HG03354 (cell line): ENCODE data around the gene RUVBL2.

Experiments
- ATAC-seq: cut with Tn5 transposase; IDR thresholded peaks from one replicate; pipeline ENCODE4 v1.9.1; 2021; ENCODE audit warnings: mild to moderate bottlenecking; ENCODE audit not compliant: unreplicated experiment, poor library complexity, severe bottlenecking

Gene RUVBL2

DNA sequence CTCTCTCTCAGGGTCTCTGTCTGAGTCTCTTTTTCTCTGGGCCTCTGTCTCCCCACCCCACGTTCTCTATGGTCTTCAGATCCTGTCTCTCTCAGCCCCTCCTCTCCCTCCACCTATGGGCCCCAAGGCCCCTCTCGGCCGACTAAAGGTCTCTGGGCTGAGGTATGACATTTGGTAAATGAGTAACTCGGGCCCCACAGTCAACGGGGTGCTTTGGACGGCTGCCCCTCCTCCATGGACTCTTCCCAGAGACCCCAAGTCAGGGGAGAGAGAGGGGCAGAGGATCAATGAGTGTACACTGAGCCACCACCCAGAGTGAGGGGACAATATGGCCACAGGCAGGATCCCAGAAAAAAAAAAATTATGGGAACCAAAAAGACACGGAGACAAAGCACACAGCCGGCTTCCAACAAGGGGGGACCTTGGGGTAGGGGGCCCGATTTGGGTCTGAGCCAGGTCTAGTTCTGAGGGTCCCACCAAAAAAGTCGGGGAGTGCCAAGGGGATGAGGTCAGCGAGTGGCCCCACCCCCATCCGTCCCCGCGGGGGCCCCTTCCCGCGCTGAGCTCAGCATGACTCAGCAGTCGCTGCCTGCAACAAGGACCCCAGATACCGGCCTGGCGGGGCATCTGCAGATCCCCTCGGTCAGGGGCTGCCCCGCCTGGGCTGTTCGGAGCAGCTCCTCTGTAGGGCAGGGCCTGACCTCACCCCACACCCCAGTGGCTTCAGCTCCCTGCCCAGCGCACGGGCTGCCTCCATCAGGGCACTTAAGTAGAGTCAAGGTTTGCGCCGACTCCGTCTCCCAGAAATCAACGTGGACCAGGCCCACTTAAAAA lies 30.1 kb upstream of the RUVBL2 start:
- ATAC-seq, result peak; percentile 28

GRCh38 chr19:48964205-48965039 lies 29.3 kb upstream of the RUVBL2 start:
- no peak for ATAC-seq

DNA sequence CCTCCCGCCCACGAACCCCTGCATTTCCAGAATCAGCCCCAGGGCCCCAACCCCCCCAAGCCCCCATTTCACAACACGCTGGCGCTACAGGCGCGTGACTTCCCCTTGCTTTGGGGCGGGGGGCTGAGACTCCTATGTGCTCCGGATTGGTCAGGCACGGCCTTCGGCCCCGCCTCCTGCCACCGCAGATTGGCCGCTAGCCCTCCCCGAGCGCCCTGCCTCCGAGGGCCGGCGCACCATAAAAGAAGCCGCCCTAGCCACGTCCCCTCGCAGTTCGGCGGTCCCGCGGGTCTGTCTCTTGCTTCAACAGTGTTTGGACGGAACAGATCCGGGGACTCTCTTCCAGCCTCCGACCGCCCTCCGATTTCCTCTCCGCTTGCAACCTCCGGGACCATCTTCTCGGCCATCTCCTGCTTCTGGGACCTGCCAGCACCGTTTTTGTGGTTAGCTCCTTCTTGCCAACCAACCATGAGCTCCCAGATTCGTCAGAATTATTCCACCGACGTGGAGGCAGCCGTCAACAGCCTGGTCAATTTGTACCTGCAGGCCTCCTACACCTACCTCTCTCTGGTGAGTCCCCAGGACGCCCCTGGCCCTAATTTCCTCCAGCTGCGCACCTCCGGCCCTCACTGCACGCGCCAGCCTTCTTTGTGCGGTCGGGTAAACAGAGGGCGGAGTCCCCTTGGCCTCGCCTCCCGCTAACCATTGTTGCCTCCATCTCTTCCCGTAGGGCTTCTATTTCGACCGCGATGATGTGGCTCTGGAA lies 28.5 kb upstream of the RUVBL2 start, which contains the start of gene FTL:
TSS of gene FTL (plus strand) at position 270 of the 766 bp plus-strand sequence. CDS start at position 469, 199 bp downstream.
- ATAC-seq, result peak; percentile 62

DNA sequence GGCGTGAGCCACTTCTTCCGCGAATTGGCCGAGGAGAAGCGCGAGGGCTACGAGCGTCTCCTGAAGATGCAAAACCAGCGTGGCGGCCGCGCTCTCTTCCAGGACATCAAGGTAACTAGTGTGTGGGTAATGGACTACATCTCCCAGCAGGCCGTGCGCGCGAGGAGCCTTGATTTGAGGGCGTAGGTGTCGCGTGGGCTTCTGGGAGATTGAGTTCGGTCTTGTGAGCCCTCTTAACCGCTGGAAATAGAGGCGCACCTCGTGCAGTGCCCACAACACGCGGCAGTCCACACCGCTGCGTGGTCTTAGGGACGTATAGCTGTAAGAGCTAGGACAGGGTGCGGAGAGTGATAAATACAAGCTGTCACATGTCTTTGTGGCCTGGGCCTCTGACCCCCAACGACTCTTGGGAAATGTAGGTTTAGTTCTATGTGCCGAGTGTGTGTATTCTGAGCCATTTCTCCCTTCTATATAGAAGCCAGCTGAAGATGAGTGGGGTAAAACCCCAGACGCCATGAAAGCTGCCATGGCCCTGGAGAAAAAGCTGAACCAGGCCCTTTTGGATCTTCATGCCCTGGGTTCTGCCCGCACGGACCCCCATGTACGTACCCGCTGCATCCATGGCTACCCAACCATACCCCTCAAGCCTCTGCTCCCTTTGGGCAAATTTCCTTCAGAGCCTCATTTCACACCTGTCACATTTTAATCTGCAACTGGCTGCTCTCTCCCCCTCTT lies 27.7 kb upstream of the RUVBL2 start:
- ATAC-seq, result peak; percentile 30

DNA sequence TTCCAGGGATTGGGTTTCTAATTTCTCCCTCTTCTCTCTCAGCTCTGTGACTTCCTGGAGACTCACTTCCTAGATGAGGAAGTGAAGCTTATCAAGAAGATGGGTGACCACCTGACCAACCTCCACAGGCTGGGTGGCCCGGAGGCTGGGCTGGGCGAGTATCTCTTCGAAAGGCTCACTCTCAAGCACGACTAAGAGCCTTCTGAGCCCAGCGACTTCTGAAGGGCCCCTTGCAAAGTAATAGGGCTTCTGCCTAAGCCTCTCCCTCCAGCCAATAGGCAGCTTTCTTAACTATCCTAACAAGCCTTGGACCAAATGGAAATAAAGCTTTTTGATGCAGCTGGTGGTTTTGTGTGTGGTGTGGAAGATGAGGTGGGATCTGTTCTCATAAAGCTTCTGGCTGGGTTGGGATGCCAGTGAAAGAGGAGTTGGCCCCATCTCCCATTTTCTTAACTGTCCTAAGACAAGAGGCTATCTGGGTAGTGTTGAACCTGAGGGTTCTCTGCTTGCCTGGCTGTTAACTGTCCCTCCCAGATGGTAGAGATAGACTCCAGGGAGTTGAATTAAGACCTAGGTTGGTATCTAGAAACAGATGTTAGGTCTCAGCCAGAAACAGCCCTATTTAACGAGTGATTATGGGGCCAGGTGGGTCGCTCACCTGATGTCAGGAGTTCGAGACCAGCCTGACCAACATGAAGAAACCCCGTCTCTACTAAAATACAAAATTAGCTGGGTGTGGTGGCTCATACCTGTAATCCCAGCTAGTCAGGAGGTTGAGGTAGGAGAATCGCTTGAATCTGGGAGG lies 26.9 kb upstream of the RUVBL2 start:
- no peak for ATAC-seq

- ATAC-seq, result no peak
Measured at GRCh38 chr19:48967346-48968178, 26.1 kb upstream of the RUVBL2 start.

GRCh38 chr19:48968179-48968661 lies 25.5 kb upstream of the RUVBL2 start:
- ATAC-seq, result no peak

DNA sequence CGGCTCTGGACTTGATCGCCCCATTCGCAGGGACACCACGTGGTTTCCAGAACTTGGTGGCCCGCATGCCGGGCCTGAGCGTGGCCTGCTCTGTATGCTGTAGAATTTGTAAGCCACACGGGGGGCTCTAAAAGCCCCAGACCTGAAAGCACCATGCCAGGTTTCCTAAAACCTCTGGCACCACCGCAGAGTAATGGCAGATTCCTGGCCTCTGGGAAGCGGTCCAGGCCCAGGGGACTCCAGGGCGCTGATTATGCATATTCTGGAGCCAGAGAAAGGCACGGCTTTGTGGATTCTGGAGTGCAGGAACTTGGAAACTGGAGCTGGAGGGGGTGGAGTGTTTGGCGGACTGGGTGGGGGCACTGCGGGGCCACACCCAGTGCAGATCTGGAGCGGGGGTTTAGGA lies 24.9 kb upstream of the RUVBL2 start:
- no peak for ATAC-seq

GRCh38 chr19:48969276-48970138 lies 24.2 kb upstream of the RUVBL2 start:
- no peak for ATAC-seq

GRCh38 chr19:48970139-48970766 lies 23.4 kb upstream of the RUVBL2 start:
- no peak for ATAC-seq

GRCh38 chr19:48970923-48971395 lies 22.7 kb upstream of the RUVBL2 start:
- peak; percentile 40 for ATAC-seq

DNA sequence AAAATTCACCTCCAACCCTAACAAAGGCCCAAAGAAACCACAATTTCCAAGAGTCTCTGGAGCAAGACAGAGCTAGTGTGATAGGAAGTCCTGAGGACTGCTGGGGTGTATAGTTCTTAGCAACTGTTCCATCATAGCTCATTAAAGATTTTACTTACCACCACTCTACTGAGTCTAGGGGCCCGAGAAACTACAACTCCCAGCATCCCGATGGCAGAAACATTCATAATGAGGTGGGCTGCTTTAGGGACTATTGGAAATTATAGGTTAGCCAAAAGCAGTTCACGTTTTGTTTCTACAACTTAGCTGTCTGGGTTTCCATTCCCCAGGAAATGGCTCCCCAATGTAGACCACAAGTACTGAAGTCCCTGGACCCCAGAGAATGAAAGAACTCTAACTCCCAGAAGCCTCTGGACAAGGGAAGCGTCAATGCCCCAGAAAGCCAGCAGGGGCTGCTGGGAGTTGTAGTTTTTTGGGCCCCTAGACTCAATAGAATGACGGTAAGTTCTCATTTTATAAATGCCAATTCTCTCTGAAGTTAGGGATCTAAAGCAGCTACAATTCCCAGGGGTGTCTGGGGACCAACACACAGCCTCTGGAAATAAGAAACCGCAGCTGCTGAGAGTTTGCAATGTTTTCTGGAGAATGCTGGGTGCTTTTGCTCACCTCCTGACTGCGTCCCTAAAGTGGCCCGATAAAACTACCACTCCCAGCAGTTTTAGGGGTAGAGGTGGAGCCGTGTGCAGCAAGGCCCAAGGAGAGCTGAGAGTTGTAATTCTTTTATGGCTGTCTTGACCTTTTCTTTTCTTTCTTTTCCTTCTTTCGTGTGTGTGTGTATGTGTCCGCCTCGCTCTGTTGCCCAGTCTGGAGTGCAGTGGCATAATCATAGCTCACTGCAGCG lies 17.5 kb upstream of the RUVBL2 start:
- no peak for ATAC-seq

GRCh38 chr19:48977061-48977460 lies 16.6 kb upstream of the RUVBL2 start:
- no peak for ATAC-seq

DNA sequence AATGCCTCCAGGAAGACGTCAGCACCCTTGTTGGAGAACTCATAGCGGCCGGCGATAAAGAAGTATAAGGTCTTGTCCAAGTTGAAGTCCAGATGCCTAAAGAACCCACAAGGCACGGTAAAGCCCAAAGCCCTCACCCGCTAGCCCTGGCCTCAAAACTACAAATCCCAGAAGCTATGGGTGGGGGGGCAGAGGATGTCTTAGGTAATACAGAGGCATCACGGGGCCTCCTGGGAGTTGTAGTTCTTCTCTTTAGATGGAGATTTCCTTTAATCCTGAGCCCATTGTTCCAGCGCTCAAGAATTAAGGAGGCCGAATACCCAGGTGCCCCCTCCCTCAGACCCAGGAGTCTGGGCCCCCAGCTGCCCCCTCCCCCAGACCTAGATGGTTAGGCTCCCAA lies 11.4 kb upstream of the RUVBL2 start:
- ATAC-seq, result no peak

- ATAC-seq, result no peak
Measured at GRCh38 chr19:48985711-48986110, 8.0 kb upstream of the RUVBL2 start.
